HuH-7.5 (cell line): ENCODE results near the gene GCAT.
A peak's percentile ranks its signal among the peaks of the same experiment; 100 is the strongest.

ENCODE experiments used
- DNase-seq: peaks from one replicate; pipeline ENCODE4 v3.0.0; 2011; ENCODE audit warnings: low spot score

GCAT gene

GRCh38 chr22:37844904-37845329 is 37.2 kb downstream of the GCAT start:
- DNase-seq: no peak

GRCh38 chr22:37846433-37846832 is 38.7 kb downstream of the GCAT start:
- no peak for DNase-seq

- no peak for DNase-seq
Measured at GRCh38 chr22:37848587-37849088, 40.9 kb downstream of the GCAT start.

GRCh38 chr22:37849089-37849751 is 41.5 kb downstream of the GCAT start, which contains the start of gene EIF3L:
TSS of gene EIF3L (plus strand) at chr22:37849419. CDS start at chr22:37849450, 31 bp downstream.
- peak; percentile 87 for DNase-seq

GRCh38 chr22:37850801-37851200 is 43.1 kb downstream of the GCAT start:
- DNase-seq: no peak

- DNase-seq: no peak
Measured at GRCh38 chr22:37852418-37852817, 44.7 kb downstream of the GCAT start.

- DNase-seq: no peak
Measured at GRCh38 chr22:37854946-37855345, 47.2 kb downstream of the GCAT start.

GRCh38 chr22:37855462-37855861 is 47.7 kb downstream of the GCAT start:
- no peak for DNase-seq

- no peak for DNase-seq
Measured at GRCh38 chr22:37860796-37861421, 53.2 kb downstream of the GCAT start.

GRCh38 chr22:37862570-37863325 is 55.0 kb downstream of the GCAT start:
- no peak for DNase-seq

- DNase-seq: no peak
Measured at GRCh38 chr22:37865510-37865909, 57.8 kb downstream of the GCAT start.
